ENCODE data around the gene LRRC4C. TPM values are rescaled to one million over a fixed set of nuclear protein-coding genes. Genes with fewer than 3 reads are reported as not detected.

The LRRC4C gene
- total RNA-seq, 1 experiment from 2014 or later = 0.72 TPM

DNA sequence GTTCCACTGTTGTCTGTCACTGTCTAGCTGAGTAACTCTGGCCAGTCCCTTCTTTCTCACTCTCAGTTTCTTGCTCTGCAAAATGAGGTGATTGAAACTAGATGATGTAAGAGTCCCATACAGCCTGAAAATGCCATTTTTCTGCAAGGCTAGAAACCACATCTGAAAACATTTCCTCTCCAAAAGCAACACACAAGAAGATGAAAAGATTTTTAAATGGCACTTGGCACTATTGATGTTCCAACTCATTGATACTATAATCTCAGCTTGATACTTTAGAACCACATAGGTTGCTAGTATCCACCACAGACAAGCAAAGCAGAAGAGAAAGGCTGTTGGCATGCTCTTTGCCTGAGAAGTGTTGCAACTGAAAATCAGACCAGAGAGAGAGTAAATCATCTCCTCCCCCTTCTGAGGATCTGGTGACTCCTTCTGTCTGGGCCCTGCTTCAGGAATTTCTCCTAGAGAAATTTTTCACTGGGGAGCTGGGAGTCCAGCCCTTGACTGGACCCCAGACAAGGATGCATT is 1217.9 kb downstream of the LRRC4C start:
- peaks cover 60% of the 10 kb centered on the region for H3K27me3 Mint-ChIP-seq (ENCODE audit: low read depth)
- ChIA-PET CTCF (no interaction called here), POLR2A (no interaction called here)
- DNase-seq (ENCODE audit: low spot score) (no peak), ATAC-seq (peak; percentile 34; the same call in 1 of the 2 replicates)
- no peaks in the 10 kb centered on the region for H3K9me3 Mint-ChIP-seq
- no peaks in the 10 kb centered on the region for H3K36me3 Mint-ChIP-seq
- no peak overlapping the region for H3K4me3 Mint-ChIP-seq
- H3K27ac Mint-ChIP-seq = no peak overlapping the region
- TF ChIP-seq RELA (CRISPR knock-in tag; IDR thresholded peaks at IDR 0.05; ENCODE audit: borderline replicate concordance) (no peak), GTF2I (CRISPR knock-in tag; conservative IDR thresholded peaks at IDR 0.05) (no peak), ZNF138 (CRISPR knock-in tag; conservative IDR thresholded peaks at IDR 0.05) (no peak), GABPB1 (CRISPR knock-in tag; IDR thresholded peaks at IDR 0.05) (no peak), NR2C2 (CRISPR knock-in tag; IDR thresholded peaks at IDR 0.05) (no peak), NR3C1 (CRISPR knock-in tag; conservative IDR thresholded peaks at IDR 0.05; ENCODE audit: low read depth) (no peak), SMAD3 (CRISPR knock-in tag; IDR thresholded peaks at IDR 0.05; ENCODE audit: borderline replicate concordance) (no peak), SMAD4 (CRISPR knock-in tag; IDR thresholded peaks at IDR 0.05) (no peak), GRHL2 (CRISPR knock-in tag; IDR thresholded peaks at IDR 0.05; ENCODE audit: insufficient replicate concordance, severe bottlenecking) (no peak), ZBTB21 (CRISPR knock-in tag; IDR thresholded peaks at IDR 0.05; ENCODE audit: borderline replicate concordance) (no peak), CTCF (IDR thresholded peaks at IDR 0.05) (no peak), NFE2L1 (CRISPR knock-in tag; IDR thresholded peaks at IDR 0.05) (no peak), TP53 (CRISPR knock-in tag; IDR thresholded peaks at IDR 0.05) (no peak), CREM (CRISPR knock-in tag; IDR thresholded peaks at IDR 0.05) (no peak), ZNF121 (CRISPR knock-in tag; IDR thresholded peaks at IDR 0.05) (no peak), AR (CRISPR knock-in tag; IDR thresholded peaks at IDR 0.05) (no peak)
- TF ChIP-seq, protein P1, sequence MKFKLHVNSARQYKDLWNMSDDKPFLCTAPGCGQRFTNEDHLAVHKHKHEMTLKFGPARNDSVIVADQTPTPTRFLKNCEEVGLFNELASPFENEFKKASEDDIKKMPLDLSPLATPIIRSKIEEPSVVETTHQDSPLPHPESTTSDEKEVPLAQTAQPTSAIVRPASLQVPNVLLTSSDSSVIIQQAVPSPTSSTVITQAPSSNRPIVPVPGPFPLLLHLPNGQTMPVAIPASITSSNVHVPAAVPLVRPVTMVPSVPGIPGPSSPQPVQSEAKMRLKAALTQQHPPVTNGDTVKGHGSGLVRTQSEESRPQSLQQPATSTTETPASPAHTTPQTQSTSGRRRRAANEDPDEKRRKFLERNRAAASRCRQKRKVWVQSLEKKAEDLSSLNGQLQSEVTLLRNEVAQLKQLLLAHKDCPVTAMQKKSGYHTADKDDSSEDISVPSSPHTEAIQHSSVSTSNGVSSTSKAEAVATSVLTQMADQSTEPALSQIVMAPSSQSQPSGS (CRISPR knock-in tag; IDR thresholded peaks at IDR 0.05; ENCODE audit: borderline replicate concordance, low read depth) = no peak
- TF ChIP-seq, protein P2, sequence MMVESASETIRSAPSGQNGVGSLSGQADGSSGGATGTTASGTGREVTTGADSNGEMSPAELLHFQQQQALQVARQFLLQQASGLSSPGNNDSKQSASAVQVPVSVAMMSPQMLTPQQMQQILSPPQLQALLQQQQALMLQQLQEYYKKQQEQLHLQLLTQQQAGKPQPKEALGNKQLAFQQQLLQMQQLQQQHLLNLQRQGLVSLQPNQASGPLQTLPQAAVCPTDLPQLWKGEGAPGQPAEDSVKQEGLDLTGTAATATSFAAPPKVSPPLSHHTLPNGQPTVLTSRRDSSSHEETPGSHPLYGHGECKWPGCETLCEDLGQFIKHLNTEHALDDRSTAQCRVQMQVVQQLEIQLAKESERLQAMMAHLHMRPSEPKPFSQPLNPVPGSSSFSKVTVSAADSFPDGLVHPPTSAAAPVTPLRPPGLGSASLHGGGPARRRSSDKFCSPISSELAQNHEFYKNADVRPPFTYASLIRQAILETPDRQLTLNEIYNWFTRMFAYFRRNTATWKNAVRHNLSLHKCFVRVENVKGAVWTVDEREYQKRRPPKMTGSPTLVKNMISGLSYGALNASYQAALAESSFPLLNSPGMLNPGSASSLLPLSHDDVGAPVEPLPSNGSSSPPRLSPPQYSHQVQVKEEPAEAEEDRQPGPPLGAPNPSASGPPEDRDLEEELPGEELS (CRISPR knock-in tag; IDR thresholded peaks at IDR 0.05) = no peak
- peaks cover 18% of the 10 kb centered on the region for H3K4me1 Mint-ChIP-seq

DNA sequence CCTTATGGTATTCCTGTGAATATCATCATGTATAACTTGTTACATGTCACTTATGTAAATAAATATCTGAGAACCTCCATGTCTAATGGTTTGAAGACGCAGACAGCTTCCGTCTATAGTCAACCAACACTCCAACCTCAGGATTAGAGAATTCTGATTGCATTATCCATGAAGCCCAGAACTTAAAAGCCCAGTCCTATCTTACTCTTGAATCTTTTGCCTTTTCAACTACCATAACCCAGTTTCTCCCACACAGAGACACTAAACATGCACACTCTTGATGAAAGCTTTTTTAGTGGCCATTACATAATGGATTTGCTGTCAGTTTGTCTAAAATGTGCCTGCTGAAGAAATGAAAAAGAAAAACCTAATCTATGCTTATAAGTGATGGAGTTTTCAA is 1219.2 kb downstream of the LRRC4C start:
- H3K9me3 Mint-ChIP-seq = no peaks in the 10 kb centered on the region
- H3K27ac Mint-ChIP-seq = no peak overlapping the region
- peaks cover 14% of the 10 kb centered on the region for H3K4me1 Mint-ChIP-seq
- CTCF ChIA-PET = no interaction called here
- H3K27me3 Mint-ChIP-seq (ENCODE audit: low read depth) = peaks cover 53% of the 10 kb centered on the region
- POLR2A ChIA-PET = no interaction called here
- H3K4me3 Mint-ChIP-seq = no peak overlapping the region
- no peak for ATAC-seq
- DNase-seq (ENCODE audit: low spot score) = no peak
- H3K36me3 Mint-ChIP-seq = no peaks in the 10 kb centered on the region
- TF ChIP-seq ERG (CRISPR knock-in tag; IDR thresholded peaks at IDR 0.05) = no peak
- no peak for TF ChIP-seq FOXJ3 (CRISPR knock-in tag; IDR thresholded peaks at IDR 0.05; ENCODE audit: borderline replicate concordance)
- TF ChIP-seq GTF2I (CRISPR knock-in tag; conservative IDR thresholded peaks at IDR 0.05) = no peak
- TF ChIP-seq RORB (CRISPR knock-in tag; IDR thresholded peaks at IDR 0.05) = no peak
- TF ChIP-seq, protein P3, sequence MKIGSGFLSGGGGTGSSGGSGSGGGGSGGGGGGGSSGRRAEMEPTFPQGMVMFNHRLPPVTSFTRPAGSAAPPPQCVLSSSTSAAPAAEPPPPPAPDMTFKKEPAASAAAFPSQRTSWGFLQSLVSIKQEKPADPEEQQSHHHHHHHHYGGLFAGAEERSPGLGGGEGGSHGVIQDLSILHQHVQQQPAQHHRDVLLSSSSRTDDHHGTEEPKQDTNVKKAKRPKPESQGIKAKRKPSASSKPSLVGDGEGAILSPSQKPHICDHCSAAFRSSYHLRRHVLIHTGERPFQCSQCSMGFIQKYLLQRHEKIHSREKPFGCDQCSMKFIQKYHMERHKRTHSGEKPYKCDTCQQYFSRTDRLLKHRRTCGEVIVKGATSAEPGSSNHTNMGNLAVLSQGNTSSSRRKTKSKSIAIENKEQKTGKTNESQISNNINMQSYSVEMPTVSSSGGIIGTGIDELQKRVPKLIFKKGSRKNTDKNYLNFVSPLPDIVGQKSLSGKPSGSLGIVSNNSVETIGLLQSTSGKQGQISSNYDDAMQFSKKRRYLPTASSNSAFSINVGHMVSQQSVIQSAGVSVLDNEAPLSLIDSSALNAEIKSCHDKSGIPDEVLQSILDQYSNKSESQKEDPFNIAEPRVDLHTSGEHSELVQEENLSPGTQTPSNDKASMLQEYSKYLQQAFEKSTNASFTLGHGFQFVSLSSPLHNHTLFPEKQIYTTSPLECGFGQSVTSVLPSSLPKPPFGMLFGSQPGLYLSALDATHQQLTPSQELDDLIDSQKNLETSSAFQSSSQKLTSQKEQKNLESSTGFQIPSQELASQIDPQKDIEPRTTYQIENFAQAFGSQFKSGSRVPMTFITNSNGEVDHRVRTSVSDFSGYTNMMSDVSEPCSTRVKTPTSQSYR (CRISPR knock-in tag; IDR thresholded peaks at IDR 0.05) = no peak
- TF ChIP-seq, protein P4, sequence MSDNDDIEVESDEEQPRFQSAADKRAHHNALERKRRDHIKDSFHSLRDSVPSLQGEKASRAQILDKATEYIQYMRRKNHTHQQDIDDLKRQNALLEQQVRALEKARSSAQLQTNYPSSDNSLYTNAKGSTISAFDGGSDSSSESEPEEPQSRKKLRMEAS (CRISPR knock-in tag; IDR thresholded peaks at IDR 0.05) = no peak
